Measurements from ENCODE around the gene U2SURP. TPM values are rescaled to one million over a fixed set of nuclear protein-coding genes. Genes with fewer than 3 reads are reported as not detected.

U2SURP gene
- total and polyA plus RNA-seq, 2 donors (not counting 1 experiment from before 2014, with no cell fraction given) = 39.1 to 44.8 TPM

GRCh38 chr3:142963234-142963515 is 38.2 kb upstream of the U2SURP start:
- no peaks in the 10 kb centered on the region for H4K20me1 ChIP-seq (ENCODE audit: control insufficient read depth, extremely low read depth, insufficient read depth, low read length)
- no peaks in the 10 kb centered on the region for H3K79me2 ChIP-seq (ENCODE audit: control insufficient read depth, insufficient read depth, low read length)
- H3K27me3 ChIP-seq (ENCODE audit: control insufficient read depth, insufficient read depth, low read length) = peaks cover 19% of the 10 kb centered on the region
- no peaks in the 10 kb centered on the region for H3K9me3 ChIP-seq (ENCODE audit: control insufficient read depth, insufficient read depth, low read depth, low read length)
- H3K9ac ChIP-seq (ENCODE audit: insufficient read depth, low read length) = no peak overlapping the region
- H3K4me3 ChIP-seq (replicated peaks in 1 of 4; ENCODE audit: control extremely low read depth in 1 of 4, insufficient read depth in 1 of 4, low read depth in 3 of 4, low read length in 4 of 4) = peak overlapping the region in 1 of 4 experiments; percentile 63
- no peak for DNase-seq (ENCODE audit: low read depth in 2 of 2)
- TF ChIP-seq EZH2 (IDR thresholded peaks at IDR 0.05; ENCODE audit: low read length, missing control alignments) (no peak), CTCF (conservative IDR thresholded peaks at IDR 0.05 in 1 of 2, IDR thresholded peaks at IDR 0.05 in 1 of 2; ENCODE audit: low read depth in 1 of 2, low read length in 2 of 2) (no peak)
- no peak overlapping the region for H3K27ac ChIP-seq (ENCODE audit: insufficient read depth, low read length)
- peak overlapping the region; percentile 35 for H3K4me2 ChIP-seq (ENCODE audit: extremely low read depth, insufficient read depth, low read length)
- H2AFZ ChIP-seq (ENCODE audit: low read length) = no peak overlapping the region
- H3K36me3 ChIP-seq (ENCODE audit: control insufficient read depth, insufficient read depth, low read length) = no peaks in the 10 kb centered on the region
- no peaks in the 10 kb centered on the region for H3K4me1 ChIP-seq (ENCODE audit: control insufficient read depth, extremely low read depth, insufficient read depth, low read length)

GRCh38 chr3:142963516-142964448 is 37.6 kb upstream of the U2SURP start, which contains the start of gene PAQR9:
Gene PAQR9, minus strand, starts transcription at chr3:142963674. Its CDS starts 338 bp downstream, at chr3:142963336.
- Histone ChIP-seq H3K4me2 (ENCODE audit: extremely low read depth, insufficient read depth, low read length) (peak within 1 kb of the TSS; percentile 64), H4K20me1 (ENCODE audit: control insufficient read depth, extremely low read depth, insufficient read depth, low read length) (no peaks in the 10 kb centered on the region), H3K36me3 (ENCODE audit: control insufficient read depth, insufficient read depth, low read length) (no peaks in the 10 kb centered on the region), H3K27ac (ENCODE audit: insufficient read depth, low read length) (no peak within 1 kb of the TSS), H3K4me1 (ENCODE audit: control insufficient read depth, extremely low read depth, insufficient read depth, low read length) (no peaks in the 10 kb centered on the region), H3K9ac (ENCODE audit: insufficient read depth, low read length) (peak within 1 kb of the TSS; percentile 23), H3K4me3 (replicated peaks in 1 of 4; ENCODE audit: control extremely low read depth in 1 of 4, insufficient read depth in 1 of 4, low read depth in 3 of 4, low read length in 4 of 4) (peak within 1 kb of the TSS; percentile 36 to 63 (median 50)), H3K27me3 (ENCODE audit: control insufficient read depth, insufficient read depth, low read length) (peaks cover 19% of the 10 kb centered on the region), H2AFZ (ENCODE audit: low read length) (peak within 1 kb of the TSS; percentile 13), H3K79me2 (ENCODE audit: control insufficient read depth, insufficient read depth, low read length) (no peaks in the 10 kb centered on the region), H3K9me3 (ENCODE audit: control insufficient read depth, insufficient read depth, low read depth, low read length) (no peaks in the 10 kb centered on the region)
- DNase-seq (ENCODE audit: low read depth in 2 of 2) = peak in 1 of 2 donors; percentile 40
- TF ChIP-seq EZH2 (IDR thresholded peaks at IDR 0.05; ENCODE audit: low read length, missing control alignments) (peak; percentile 51), CTCF (conservative IDR thresholded peaks at IDR 0.05 in 1 of 2, IDR thresholded peaks at IDR 0.05 in 1 of 2; ENCODE audit: low read depth in 1 of 2, low read length in 2 of 2) (no peak)

- no peak overlapping the region for H3K4me2 ChIP-seq (ENCODE audit: extremely low read depth, insufficient read depth, low read length)
- H3K27me3 ChIP-seq (ENCODE audit: control insufficient read depth, insufficient read depth, low read length) = peaks cover 19% of the 10 kb centered on the region
- no peaks in the 10 kb centered on the region for H3K79me2 ChIP-seq (ENCODE audit: control insufficient read depth, insufficient read depth, low read length)
- DNase-seq (ENCODE audit: low read depth in 2 of 2) = no peak
- H3K9me3 ChIP-seq (ENCODE audit: control insufficient read depth, insufficient read depth, low read depth, low read length) = no peaks in the 10 kb centered on the region
- no peak overlapping the region for H2AFZ ChIP-seq (ENCODE audit: low read length)
- no peak overlapping the region for H3K27ac ChIP-seq (ENCODE audit: insufficient read depth, low read length)
- no peak overlapping the region for H3K4me3 ChIP-seq (replicated peaks in 1 of 4; ENCODE audit: control extremely low read depth in 1 of 4, insufficient read depth in 1 of 4, low read depth in 3 of 4, low read length in 4 of 4)
- TF ChIP-seq EZH2 (IDR thresholded peaks at IDR 0.05; ENCODE audit: low read length, missing control alignments) (no peak), CTCF (conservative IDR thresholded peaks at IDR 0.05 in 1 of 2, IDR thresholded peaks at IDR 0.05 in 1 of 2; ENCODE audit: low read depth in 1 of 2, low read length in 2 of 2) (no peak)
- no peaks in the 10 kb centered on the region for H4K20me1 ChIP-seq (ENCODE audit: control insufficient read depth, extremely low read depth, insufficient read depth, low read length)
- H3K36me3 ChIP-seq (ENCODE audit: control insufficient read depth, insufficient read depth, low read length) = no peaks in the 10 kb centered on the region
- no peaks in the 10 kb centered on the region for H3K4me1 ChIP-seq (ENCODE audit: control insufficient read depth, extremely low read depth, insufficient read depth, low read length)
- H3K9ac ChIP-seq (ENCODE audit: insufficient read depth, low read length) = no peak overlapping the region
Observed at GRCh38 chr3:142965581-142965980, 35.8 kb upstream of the U2SURP start.

Measured in fibroblast of lung (primary cell).